Activated T-cell treated with anti-CD3 and anti-CD28 coated beads for 48 hours (primary cell): ENCODE results near the gene RNU6-7.

Source experiments
- DNase-seq: peaks from one replicate; pipeline ENCODE4 v3.0.0-alpha.2; 2020; ENCODE audit warnings: low read depth

Gene RNU6-7

DNA sequence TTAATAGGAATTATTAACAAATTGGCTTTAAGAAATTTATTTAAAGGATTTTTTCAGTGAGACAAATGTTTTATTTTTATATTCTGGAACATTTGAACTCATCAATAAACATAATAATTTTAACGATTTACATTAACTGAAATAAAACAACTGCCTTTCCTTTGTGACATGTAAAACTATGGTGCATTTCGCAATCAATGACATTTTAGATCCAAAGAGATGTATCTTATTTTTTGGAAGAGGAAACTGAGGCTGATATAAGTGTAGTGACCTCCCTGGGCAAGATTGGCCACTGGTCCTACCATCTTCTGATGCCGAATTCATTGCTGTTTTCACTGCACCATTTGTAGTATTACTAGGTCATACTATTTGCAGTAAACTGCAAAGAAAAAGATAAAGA is 3.7 kb downstream of the RNU6-7 start:
- no peak for DNase-seq

DNA sequence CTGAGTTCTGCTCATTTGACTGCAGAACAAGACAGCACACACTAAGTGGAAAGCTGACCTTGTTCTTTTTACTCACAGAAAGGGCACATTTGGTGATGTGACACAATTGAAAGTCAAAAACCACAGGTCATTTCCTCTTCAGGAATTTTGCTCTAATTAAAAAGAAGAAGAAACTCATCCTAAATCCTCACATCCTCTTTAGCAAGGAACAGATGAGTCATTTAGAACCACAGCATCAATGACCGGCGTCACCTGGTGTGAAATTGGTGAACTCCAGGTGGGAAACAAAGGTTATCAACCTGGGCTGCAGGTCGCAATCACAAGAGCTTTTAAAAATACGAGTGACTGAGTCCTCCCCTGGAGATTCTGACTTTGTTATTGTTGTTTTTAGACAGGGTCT is 4.1 kb downstream of the RNU6-7 start:
- DNase-seq = no peak

DNA sequence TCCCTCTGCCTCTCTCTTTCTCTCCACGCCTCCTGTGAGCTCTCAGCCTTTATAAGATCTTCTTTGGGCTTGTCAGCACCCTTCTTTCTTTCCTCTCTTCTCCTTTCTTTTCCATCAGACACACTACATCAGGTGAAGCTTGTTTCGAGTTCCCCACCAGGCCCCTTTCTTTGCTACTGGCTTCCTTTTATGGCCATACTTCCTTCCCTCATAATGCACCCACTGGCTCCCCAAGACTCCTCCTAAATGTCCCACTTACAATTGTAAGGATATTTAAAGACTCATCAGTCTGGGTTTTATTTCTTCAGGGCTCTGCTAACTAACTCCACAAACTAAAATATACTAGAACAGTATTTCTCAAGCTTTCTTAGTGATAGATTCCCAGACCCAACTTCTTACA is 4.7 kb downstream of the RNU6-7 start:
- no peak for DNase-seq

DNA sequence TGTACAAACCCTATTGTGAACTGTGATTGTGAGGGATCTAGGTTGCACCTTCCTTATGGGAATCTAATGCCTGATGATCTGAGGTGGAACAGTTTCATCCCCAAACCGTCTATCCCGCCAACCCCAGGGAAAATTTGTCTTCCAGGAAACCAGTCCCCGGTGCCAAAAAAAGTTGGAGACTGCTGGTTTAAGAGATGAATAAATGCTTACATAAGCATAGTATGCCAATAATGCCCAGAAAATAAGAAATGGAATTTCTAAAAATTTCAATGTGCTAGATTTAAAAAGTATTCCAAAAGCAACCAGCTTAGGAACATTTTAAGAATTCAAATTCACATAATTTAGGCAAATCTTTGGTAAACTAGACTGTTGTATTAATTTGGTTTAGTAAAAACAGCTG is 6.6 kb downstream of the RNU6-7 start:
- no peak for DNase-seq

DNA sequence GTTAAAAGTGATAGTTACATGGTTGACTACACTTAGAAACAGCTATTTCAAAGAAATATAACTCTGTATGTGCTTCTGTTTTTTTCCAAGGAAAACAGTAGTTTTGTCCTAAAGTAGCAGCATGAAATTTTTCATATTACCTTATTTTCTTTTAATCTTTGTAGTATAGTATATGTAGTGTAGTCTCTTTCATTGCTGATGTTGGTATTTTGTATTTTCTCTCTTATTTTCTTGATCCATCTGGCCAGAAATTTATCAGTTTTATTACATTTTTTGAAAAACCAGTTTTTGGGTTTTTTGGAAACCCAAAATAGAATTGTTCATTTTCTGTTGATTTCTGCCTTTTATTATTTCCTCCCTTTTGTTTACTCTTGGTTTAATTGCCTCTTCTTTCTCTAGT is 7.6 kb downstream of the RNU6-7 start:
- no peak for DNase-seq

DNA sequence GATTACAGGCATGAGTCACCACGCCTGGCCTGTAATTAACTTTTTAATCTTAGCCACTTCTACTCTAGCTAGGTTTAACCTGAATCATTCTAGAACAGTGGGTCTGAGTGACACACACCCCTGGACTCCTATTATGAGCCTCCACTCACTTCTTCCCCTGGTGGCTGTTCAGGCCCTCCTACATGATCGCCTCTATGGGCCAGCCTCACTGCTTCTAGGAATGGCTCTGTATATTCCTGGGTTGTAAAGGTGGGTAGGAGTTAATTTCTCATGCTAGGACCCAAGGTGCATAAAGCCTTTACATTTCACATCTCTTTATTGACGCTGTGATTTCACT is 9.2 kb downstream of the RNU6-7 start:
- DNase-seq = no peak

DNA sequence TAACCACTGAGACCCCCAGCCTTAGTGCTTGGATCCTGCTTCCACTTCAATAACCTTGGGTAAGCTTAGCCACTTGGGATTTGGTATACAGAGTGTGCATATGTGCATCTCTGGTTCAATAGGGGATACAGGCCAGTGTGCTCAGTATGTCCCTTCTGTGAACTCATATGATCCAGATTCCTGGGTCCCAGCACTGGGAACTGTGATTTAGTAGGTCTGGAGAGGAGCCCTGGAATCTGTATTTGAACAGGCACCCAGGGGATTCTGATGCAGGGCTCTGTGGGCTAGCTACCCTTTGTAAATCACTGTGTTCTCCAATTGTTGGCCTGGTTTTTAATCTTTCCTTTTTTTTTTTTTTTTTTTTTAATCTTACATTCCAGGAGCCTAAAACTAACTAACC is 11.0 kb downstream of the RNU6-7 start:
- DNase-seq = no peak

DNA sequence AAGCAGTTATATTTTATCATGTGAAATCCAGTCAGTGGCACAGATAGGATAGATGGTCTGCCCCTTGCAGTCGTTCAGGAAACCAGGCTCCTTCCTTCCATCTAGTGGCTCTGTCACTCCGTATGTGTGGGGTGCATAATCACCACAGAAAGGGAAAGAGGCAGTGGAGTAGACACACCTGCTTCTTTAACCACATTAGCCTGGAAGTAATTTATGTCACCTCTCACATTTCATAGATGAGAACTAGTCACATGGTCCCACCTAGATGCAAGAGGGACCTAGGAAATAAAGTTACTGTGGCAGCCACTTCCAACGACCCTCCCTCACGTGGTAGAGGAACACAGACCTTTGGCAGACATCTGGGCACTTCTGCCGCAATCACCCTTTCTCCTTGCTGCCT is 15.5 kb downstream of the RNU6-7 start:
- no peak for DNase-seq

DNA sequence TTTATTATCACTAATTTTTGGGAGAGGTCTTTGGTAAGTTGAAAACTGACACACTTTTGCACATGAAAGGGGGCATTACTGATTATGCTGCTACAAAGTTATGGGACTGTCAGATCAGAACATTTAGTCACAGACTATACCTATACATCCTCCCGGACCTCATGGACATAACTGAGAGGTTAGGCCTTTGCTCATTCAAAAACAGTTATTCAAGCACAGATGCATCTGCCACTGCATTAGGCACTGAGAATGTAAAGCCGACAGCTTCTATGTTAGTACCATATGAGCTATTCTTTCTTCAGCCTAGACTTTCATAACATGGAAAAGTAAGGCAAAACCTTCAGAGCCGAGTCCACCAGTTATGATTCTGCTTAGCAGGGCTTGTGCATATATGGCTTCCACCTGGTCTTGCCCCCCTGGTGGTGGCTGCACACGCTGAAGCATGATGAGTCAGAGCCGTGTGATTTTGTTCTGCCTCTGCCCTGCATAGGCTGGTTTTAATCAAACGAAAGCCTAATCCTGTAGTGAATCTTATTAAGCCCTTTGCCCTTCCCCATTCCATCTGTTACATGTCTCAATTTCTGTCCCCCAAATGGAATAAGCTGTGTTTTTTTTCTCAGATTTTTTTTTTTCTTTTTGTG is 23.0 kb downstream of the RNU6-7 start:
- peak; percentile 18 for DNase-seq

DNA sequence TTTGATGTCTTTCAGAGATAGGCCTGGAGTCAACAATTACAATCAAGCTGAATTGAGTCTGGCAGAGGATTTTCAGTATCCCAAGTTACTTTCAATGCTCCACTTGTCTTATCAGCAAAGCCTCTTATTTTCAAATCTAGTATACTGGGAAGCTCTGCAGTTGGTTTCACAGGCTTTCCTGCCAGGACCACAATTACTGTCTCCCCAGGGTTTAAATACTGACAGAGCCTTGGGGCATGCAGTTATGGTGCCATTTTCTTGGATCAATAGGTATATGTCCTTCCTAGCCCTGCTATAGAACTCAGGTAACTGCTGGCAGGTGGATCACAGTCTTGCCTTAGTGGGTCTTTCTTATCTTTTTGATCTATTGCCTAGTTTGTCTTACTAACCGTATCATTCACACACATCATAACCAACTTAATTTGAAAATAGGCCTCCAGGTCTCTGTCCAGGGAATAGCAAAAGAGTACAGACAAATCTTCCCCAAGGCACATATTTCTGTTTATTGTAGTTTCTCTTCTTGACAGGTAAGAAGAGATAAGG is 23.6 kb downstream of the RNU6-7 start:
- DNase-seq = no peak

DNA sequence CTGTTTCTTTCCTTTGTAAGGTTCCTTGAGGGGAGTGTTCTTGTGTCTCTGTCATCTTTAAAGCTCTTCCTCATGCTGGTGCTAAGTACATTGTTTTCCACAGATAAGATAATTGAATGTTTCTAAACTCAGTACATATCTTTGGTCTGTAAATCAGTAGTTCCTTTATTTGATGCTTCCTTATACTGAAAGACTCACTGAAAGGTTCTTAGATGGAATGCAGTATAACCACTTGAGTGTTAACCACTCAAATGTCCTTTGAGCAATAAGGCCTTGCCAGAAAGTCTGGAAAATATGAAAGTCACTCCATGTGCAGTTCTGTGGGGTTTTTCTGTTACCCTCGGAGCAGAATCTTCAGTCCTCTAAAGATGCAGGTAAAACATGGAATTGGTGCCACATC is 24.2 kb downstream of the RNU6-7 start:
- DNase-seq = no peak

DNA sequence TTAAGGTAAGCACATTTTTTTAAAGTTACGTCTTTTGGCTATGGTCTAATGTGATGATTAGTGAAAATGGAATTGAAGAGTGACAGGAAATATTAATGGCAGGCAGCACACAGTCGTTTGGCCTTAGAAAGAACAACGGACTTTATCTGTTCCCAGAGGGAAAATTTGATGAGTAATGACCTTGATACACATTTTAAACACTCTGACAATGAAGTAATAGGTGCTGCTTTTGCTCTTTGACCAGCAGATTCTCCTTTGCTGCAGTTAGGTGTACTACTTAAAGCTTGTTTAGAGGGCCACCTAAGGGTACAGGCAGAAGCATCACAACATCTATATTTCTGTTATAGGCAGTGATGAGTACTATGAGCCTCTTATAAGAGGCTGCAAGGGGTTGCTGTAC is 28.3 kb downstream of the RNU6-7 start:
- no peak for DNase-seq

DNA sequence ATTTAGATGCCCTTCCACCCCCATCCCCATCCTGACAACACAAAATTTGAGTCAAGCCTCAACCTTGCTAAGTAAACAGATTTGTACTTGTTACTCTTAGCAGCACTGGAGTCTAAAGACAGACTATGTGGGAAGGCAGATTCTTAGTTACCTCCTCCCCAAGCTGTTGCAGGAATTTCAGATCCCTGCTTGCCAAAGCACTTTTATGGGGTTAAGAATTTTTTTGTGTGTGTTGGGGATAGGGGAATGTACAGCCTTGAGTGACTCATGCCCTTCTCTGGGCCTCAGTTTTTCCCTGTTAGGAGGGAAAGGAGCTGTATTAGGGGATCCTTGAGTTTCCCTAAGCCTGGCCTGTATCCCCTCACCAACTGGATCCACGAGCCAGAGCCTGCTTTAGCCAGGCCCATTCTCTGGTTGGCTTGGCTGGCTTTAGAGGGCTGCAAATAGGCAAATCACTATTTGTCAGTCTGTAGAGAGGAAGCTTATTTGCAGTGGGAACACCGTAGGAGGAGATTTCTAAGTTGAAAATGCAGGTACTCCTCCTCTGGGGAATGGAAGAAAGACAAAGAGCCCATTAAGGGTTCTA is 28.9 kb downstream of the RNU6-7 start:
- no peak for DNase-seq

DNA sequence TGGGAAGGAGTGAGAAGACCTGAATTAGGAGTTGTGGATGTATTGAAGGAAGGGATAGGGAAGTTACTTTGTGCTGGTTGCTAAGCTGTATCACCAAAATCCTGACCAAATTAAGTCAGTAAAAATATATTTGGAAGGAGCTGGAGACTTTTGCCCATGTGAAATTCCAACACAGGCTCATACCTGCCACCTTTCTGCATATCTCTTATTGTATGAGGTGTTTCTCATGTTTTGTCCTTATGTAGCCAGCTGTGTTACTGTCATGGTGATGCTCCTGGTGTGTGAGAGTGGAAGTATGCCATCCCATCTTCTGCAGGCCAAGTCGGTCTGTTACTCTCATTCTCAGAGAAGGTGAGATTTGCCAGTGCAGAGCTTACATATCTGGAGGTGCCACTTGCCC is 30.6 kb downstream of the RNU6-7 start:
- no peak for DNase-seq

DNA sequence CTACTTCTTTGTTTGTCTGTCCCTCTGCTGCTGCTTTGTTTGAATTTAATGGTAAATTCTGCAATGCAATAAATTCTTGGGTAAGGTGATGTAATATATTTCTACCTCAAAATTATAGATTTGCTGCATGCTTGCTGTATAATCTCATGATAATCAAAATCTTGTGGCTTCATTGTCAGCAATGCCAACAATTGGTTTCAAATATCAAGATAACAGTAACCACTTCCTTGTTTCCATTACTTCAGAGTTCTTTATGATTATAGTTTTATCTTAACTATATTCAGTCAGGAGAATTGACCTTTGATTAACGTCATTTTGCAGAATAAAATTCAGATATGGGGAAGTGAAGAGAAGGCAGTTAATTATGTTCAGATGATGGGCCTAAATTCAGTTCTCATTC is 31.4 kb downstream of the RNU6-7 start:
- DNase-seq = no peak

DNA sequence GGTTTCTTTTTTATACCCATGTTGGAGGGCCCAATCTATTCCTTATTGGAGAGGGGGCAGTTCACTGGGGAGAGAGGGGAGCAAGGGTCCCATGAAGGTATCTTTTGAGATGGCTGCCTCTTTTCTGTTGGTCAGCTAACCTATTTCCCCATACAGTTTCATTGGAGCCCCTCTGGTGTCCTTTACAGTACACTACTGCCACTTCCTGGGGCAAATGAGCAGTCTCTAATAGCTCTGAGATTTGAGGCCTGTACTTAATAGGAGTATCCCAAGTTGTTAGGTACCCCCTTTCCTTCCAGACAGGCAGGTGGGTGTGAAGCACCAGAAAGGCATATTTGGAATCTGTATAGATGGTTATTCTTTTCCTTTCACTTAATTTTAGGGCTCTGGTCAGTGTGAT is 42.6 kb downstream of the RNU6-7 start:
- no peak for DNase-seq

DNA sequence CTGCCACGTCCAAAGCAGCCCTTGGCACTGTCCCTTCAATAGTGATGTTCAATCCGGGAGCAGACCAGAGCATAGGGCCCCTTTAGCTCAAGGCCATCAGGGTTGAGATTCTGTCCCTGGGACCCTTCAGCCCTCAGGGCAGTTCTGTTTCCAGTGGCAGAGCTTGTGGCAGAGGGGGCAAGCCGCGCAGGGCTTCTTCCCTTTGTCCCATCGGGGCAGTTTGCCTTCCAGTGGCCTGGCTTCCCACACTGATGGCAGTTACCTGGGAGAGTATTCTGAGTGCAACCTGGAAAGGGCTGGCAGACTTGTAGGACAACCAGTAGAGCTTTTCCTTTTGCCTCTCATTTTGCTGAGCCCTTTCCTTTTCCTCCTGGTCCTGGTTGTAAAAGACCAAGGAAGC is 44.9 kb downstream of the RNU6-7 start:
- no peak for DNase-seq

DNA sequence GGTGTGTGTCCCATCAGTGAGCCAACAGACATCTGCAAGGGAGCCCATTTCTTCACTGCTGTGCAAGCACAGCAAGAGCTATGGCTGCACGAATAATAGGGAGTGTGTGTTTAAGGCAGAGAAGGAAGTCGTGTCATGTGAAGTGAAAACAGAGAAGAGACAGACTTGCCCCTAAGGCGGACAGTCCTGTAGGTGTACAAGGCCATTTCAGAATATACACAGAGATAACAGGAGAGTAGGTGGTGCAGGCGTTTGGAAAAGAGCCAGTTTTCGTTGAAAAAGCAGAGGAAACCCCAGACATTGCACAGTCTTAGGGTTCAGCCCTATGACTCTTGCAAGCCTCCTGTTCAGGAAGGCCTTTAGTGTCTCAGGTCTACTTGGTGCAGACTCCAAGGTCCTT is 47.5 kb downstream of the RNU6-7 start:
- DNase-seq = no peak

DNA sequence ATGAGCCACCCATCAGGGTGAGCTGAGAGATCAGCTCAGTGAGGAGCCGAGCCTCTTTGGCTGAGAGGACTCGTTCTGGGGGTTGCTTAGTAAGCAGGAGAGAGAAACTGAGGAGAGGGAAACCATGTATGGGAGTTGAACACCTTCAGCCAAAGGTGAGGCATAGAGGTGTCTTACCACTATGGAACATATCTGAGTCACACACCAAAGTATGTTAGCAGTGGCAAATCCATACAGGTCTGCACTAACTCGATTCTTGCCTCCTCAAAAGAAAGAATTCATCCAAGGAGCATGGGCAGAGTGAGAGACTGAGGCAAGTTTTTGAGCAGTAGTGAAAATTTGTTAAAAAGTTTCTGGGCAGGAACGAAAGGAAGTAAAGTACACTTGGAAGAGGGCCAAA is 47.9 kb downstream of the RNU6-7 start:
- DNase-seq = no peak

DNA sequence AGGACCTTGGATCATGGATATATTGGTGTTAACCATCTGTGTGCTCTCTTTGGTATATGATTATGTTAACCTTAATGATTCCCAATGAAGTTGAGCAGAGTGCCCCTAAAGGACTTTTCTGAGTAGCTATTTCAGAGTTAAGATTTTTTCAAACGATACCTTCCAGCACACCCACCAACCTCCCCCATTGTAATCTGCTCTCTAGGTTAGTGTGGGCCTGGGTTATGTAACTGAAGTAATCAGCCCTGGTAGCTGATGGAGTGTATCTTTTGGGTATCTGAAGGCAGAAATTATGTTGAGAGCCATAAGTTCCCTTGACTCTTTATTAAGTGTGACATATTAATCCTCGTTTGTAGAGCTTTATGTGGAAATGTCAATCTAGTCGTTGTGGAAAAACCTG is 48.8 kb downstream of the RNU6-7 start:
- no peak for DNase-seq

DNA sequence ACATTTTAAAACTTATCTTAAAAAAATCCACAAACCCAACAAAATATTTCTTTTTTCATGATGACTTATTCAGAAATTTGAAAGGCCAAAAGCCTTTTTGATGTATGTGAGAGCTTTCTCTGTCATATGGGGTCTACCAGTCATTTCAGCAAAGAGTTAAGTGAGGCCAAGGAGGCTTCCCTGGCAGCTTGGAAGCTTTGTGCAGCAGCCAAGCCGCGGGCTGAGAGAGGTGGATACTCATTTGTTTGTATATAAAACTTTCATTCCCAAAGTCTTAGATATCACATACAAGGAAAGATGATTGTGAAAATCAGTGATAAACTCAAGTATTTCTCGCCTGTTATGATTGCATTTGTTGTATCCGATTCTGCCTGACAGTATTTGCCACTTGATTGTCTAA is 49.7 kb downstream of the RNU6-7 start:
- no peak for DNase-seq
